ENCODE results near the gene SELENBP1.

Gene SELENBP1

GRCh38 chr1:151372058-151372934 is at the start of gene SELENBP1:
TSS of gene SELENBP1 (minus strand) at chr1:151372705. CDS start at chr1:151372641, 64 bp downstream.
- in situ Hi-C loops (cut with MboI; ENCODE audit: low sequenced_read_pairs), result no loop called here
- H3K4me1 ChIP-seq, result 0 out of 2 replicates have a peak, but pooled peaks cover 2% of the 10 kb centered on the region
- peak; percentile 8 to 53 for DNase-seq (ENCODE audit: low spot score in 2 of 2)
- no peaks in the 10 kb centered on the region for H3K36me3 ChIP-seq (replicated peaks)
- H3K27me3 ChIP-seq (ENCODE audit: low read depth), result no peaks in the 10 kb centered on the region
- H3K4me3 ChIP-seq, result peak within 1 kb of the TSS; percentile 14
- no peaks in the 10 kb centered on the region for H3K9me3 ChIP-seq

GRCh38 chr1:151419819-151420218 is 47.3 kb upstream of the SELENBP1 start:
- Histone ChIP-seq H3K9me3 (no peaks in the 10 kb centered on the region), H3K4me1 (no peaks in the 10 kb centered on the region), H3K27me3 (ENCODE audit: low read depth) (no peaks in the 10 kb centered on the region), H3K4me3 (no peak overlapping the region), H3K36me3 (replicated peaks) (peaks cover 70% of the 10 kb centered on the region)
- in situ Hi-C loops (cut with MboI; ENCODE audit: low sequenced_read_pairs), result no loop called here
- no peak for DNase-seq (ENCODE audit: low spot score in 2 of 2)

- DNase-seq (ENCODE audit: low spot score in 2 of 2), result no peak
- in situ Hi-C loops (cut with MboI; ENCODE audit: low sequenced_read_pairs), result no loop called here
- H3K4me3 ChIP-seq, result no peak overlapping the region
- peaks cover 65% of the 10 kb centered on the region for H3K36me3 ChIP-seq (replicated peaks)
- no peaks in the 10 kb centered on the region for H3K27me3 ChIP-seq (ENCODE audit: low read depth)
- H3K4me1 ChIP-seq, result no peaks in the 10 kb centered on the region
- H3K9me3 ChIP-seq, result no peaks in the 10 kb centered on the region
Measured at GRCh38 chr1:151418081-151418480, 45.6 kb upstream of the SELENBP1 start.

- Histone ChIP-seq H3K4me1 (no peaks in the 10 kb centered on the region), H3K4me3 (no peak overlapping the region), H3K9me3 (no peaks in the 10 kb centered on the region), H3K36me3 (replicated peaks) (peaks cover 63% of the 10 kb centered on the region), H3K27me3 (ENCODE audit: low read depth) (no peaks in the 10 kb centered on the region)
- no peak for DNase-seq (ENCODE audit: low spot score in 2 of 2)
- in situ Hi-C loops (cut with MboI; ENCODE audit: low sequenced_read_pairs), result no loop called here
Measured at GRCh38 chr1:151416231-151416630, 43.7 kb upstream of the SELENBP1 start.

GRCh38 chr1:151411884-151412283 is 39.4 kb upstream of the SELENBP1 start:
- Histone ChIP-seq H3K36me3 (replicated peaks) (peaks cover 84% of the 10 kb centered on the region), H3K9me3 (no peaks in the 10 kb centered on the region), H3K4me1 (no peaks in the 10 kb centered on the region), H3K27me3 (ENCODE audit: low read depth) (no peaks in the 10 kb centered on the region), H3K4me3 (no peak overlapping the region)
- in situ Hi-C loops (cut with MboI; ENCODE audit: low sequenced_read_pairs), result no loop called here
- no peak for DNase-seq (ENCODE audit: low spot score in 2 of 2)

- in situ Hi-C loops (cut with MboI; ENCODE audit: low sequenced_read_pairs), result no loop called here
- no peaks in the 10 kb centered on the region for H3K27me3 ChIP-seq (ENCODE audit: low read depth)
- peaks cover 86% of the 10 kb centered on the region for H3K36me3 ChIP-seq (replicated peaks)
- no peaks in the 10 kb centered on the region for H3K9me3 ChIP-seq
- DNase-seq (ENCODE audit: low spot score in 2 of 2), result no peak
- H3K4me3 ChIP-seq, result no peak overlapping the region
- no peaks in the 10 kb centered on the region for H3K4me1 ChIP-seq
Measured at GRCh38 chr1:151408891-151409290, 36.4 kb upstream of the SELENBP1 start.

- in situ Hi-C loops (cut with MboI; ENCODE audit: low sequenced_read_pairs), result no loop called here
- H3K4me3 ChIP-seq, result no peak overlapping the region
- peaks cover 91% of the 10 kb centered on the region for H3K36me3 ChIP-seq (replicated peaks)
Measured at GRCh38 chr1:151407304-151407703, 34.8 kb upstream of the SELENBP1 start.

GRCh38 chr1:151406176-151406575 is 33.7 kb upstream of the SELENBP1 start:
- Histone ChIP-seq H3K9me3 (no peaks in the 10 kb centered on the region), H3K36me3 (replicated peaks) (peaks cover 87% of the 10 kb centered on the region), H3K27me3 (ENCODE audit: low read depth) (no peaks in the 10 kb centered on the region), H3K4me1 (no peaks in the 10 kb centered on the region), H3K4me3 (no peak overlapping the region)
- in situ Hi-C loops (cut with MboI; ENCODE audit: low sequenced_read_pairs), result no loop called here
- DNase-seq (ENCODE audit: low spot score in 2 of 2), result no peak

More at GRCh38 chr1:151407304-151407703, 34.8 kb upstream of the SELENBP1 start:
- DNase-seq (ENCODE audit: low spot score in 2 of 2), result no peak
- Histone ChIP-seq H3K4me1 (no peaks in the 10 kb centered on the region), H3K9me3 (no peaks in the 10 kb centered on the region), H3K27me3 (ENCODE audit: low read depth) (no peaks in the 10 kb centered on the region)

- no peaks in the 10 kb centered on the region for H3K9me3 ChIP-seq
- peaks cover 87% of the 10 kb centered on the region for H3K36me3 ChIP-seq (replicated peaks)
- no peak for DNase-seq (ENCODE audit: low spot score in 2 of 2)
- H3K27me3 ChIP-seq (ENCODE audit: low read depth), result no peaks in the 10 kb centered on the region
- in situ Hi-C loops (cut with MboI; ENCODE audit: low sequenced_read_pairs), result no loop called here
- no peak overlapping the region for H3K4me3 ChIP-seq
- H3K4me1 ChIP-seq, result peaks cover 5% of the 10 kb centered on the region
Measured at GRCh38 chr1:151405187-151405951, 32.9 kb upstream of the SELENBP1 start.

- in situ Hi-C loops (cut with MboI; ENCODE audit: low sequenced_read_pairs), result no loop called here
- Histone ChIP-seq H3K9me3 (no peaks in the 10 kb centered on the region), H3K36me3 (replicated peaks) (peaks cover 72% of the 10 kb centered on the region), H3K4me3 (no peak overlapping the region), H3K4me1 (peaks cover 7% of the 10 kb centered on the region), H3K27me3 (ENCODE audit: low read depth) (no peaks in the 10 kb centered on the region)
- DNase-seq (ENCODE audit: low spot score in 2 of 2), result no peak
Measured at GRCh38 chr1:151403612-151404011, 31.1 kb upstream of the SELENBP1 start.

GRCh38 chr1:151402764-151403163 is 30.3 kb upstream of the SELENBP1 start:
- Histone ChIP-seq H3K4me1 (peaks cover 7% of the 10 kb centered on the region), H3K36me3 (replicated peaks) (peaks cover 65% of the 10 kb centered on the region), H3K9me3 (no peaks in the 10 kb centered on the region), H3K27me3 (ENCODE audit: low read depth) (no peaks in the 10 kb centered on the region), H3K4me3 (no peak overlapping the region)
- in situ Hi-C loops (cut with MboI; ENCODE audit: low sequenced_read_pairs), result no loop called here
- no peak for DNase-seq (ENCODE audit: low spot score in 2 of 2)

- Histone ChIP-seq H3K36me3 (replicated peaks) (peaks cover 57% of the 10 kb centered on the region), H3K9me3 (no peaks in the 10 kb centered on the region)
- in situ Hi-C loops (cut with MboI; ENCODE audit: low sequenced_read_pairs), result no loop called here
Measured at GRCh38 chr1:151401860-151402259, 29.4 kb upstream of the SELENBP1 start.

GRCh38 chr1:151401125-151401788 is 28.8 kb upstream of the SELENBP1 start:
- DNase-seq (ENCODE audit: low spot score in 2 of 2), result no peak
- Histone ChIP-seq H3K27me3 (ENCODE audit: low read depth) (no peaks in the 10 kb centered on the region), H3K9me3 (no peaks in the 10 kb centered on the region), H3K36me3 (replicated peaks) (peaks cover 51% of the 10 kb centered on the region), H3K4me1 (peaks cover 7% of the 10 kb centered on the region), H3K4me3 (no peak overlapping the region)
- in situ Hi-C loops (cut with MboI; ENCODE audit: low sequenced_read_pairs), result no loop called here

More at GRCh38 chr1:151401860-151402259, 29.4 kb upstream of the SELENBP1 start:
- Histone ChIP-seq H3K4me3 (no peak overlapping the region), H3K4me1 (peaks cover 7% of the 10 kb centered on the region), H3K27me3 (ENCODE audit: low read depth) (no peaks in the 10 kb centered on the region)
- no peak for DNase-seq (ENCODE audit: low spot score in 2 of 2)

All from HAP-1 (cell line).